Peyer's patch (tissue), 4 donors: Measurements from ENCODE around the gene CCL19. TPM values are rescaled to one million over a fixed set of nuclear protein-coding genes. Genes with fewer than 3 reads are reported as not detected.
A peak's percentile ranks its signal among the peaks of the same experiment; 100 is the strongest.

Source experiments
- DNase-seq, 3 donors: peaks; one replicate each; pipeline ENCODE4 v3.0.0-alpha.2; 2017 to 2019
- H3K27ac ChIP-seq, 4 donors: fragments of 200-600 bp; sonication (generic); one replicate each; pipeline ENCODE4 v1.5.1; 2016 to 2019
- H3K27me3 ChIP-seq, 2 donors: fragments of 200-600 bp; sonication (generic); one replicate each; pipeline ENCODE4 v1.5.1; 2019
- H3K36me3 ChIP-seq, 3 donors: fragments of 200-600 bp; sonication (generic); one replicate each; pipeline ENCODE4 v1.5.1; 2016 to 2019
- H3K4me1 ChIP-seq, 4 donors: fragments of 200-600 bp; sonication (generic); one replicate each; pipeline ENCODE4 v1.5.1; 2016 to 2019
- H3K4me3 ChIP-seq, 4 donors: fragments of 200-600 bp; sonication (generic); 1 replicate in 3 of 4; 2 replicates in 1 of 4; pipeline ENCODE4 v1.5.1; 2016 to 2019; ENCODE audit warnings: mild to moderate bottlenecking in 1 of 4
- H3K9me3 ChIP-seq, 4 donors: fragments of 200-600 bp; sonication (generic); one replicate each; pipeline ENCODE4 v1.5.1; 2016 to 2019; ENCODE audit warnings: mild to moderate bottlenecking in 1 of 4
- POLR2A ChIP-seq, 2 donors: fragments of 450-650 bp; IDR thresholded peaks; one replicate each; pipeline ENCODE4 v1.5.1; 2017; ENCODE audit warnings: antibody characterized with exemption in 2 of 2, mild to moderate bottlenecking in 2 of 2, moderate library complexity in 2 of 2
- total RNA-seq, 4 donors: library from RNA; depleted of rRNA; stranded (reverse); fragments of >200 nt; gene quantifications; one replicate each; pipeline ENCODE4 v1.1.0, GENCODE V29; 2016
- TF ChIP-seq, protein P1 (sequence below), 6 experiments: fragments of 450-650 bp in 4 of 6; fragments of 200-600 bp in 2 of 6; sonication (generic) in 1 of 6; IDR thresholded peaks; one replicate each; pipeline ENCODE4 v1.5.1; 2017 to 2019; ENCODE audit warnings: antibody characterized with exemption in 6 of 6, mild to moderate bottlenecking in 3 of 6, moderate library complexity in 1 of 6

CCL19 gene
- total RNA-seq, 4 donors from 2014 or later, result not detected

DNA sequence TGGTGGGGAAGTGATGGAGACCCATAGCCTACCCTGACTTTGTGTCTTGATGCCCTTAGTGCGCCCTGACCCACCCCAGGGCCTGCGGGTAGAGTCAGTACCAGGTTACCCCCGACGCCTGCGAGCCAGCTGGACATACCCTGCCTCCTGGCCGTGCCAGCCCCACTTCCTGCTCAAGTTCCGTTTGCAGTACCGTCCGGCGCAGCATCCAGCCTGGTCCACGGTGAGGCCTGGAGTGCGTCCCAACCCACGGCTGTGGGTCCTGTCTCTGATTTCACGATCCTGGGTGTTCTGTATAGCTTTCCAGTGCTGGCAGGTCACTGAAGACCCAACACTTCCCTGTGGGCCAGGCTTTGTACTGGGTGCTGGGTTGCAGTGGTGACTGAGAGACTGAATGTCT lies 32.6 kb downstream of the CCL19 start:
- H3K27me3 ChIP-seq, result no peaks in the 10 kb centered on the region
- no peaks in the 10 kb centered on the region for H3K36me3 ChIP-seq
- no peak overlapping the region for H3K27ac ChIP-seq
- no peak overlapping the region for H3K4me3 ChIP-seq
- H3K9me3 ChIP-seq, result no peaks in the 10 kb centered on the region
- TF ChIP-seq, protein P1, sequence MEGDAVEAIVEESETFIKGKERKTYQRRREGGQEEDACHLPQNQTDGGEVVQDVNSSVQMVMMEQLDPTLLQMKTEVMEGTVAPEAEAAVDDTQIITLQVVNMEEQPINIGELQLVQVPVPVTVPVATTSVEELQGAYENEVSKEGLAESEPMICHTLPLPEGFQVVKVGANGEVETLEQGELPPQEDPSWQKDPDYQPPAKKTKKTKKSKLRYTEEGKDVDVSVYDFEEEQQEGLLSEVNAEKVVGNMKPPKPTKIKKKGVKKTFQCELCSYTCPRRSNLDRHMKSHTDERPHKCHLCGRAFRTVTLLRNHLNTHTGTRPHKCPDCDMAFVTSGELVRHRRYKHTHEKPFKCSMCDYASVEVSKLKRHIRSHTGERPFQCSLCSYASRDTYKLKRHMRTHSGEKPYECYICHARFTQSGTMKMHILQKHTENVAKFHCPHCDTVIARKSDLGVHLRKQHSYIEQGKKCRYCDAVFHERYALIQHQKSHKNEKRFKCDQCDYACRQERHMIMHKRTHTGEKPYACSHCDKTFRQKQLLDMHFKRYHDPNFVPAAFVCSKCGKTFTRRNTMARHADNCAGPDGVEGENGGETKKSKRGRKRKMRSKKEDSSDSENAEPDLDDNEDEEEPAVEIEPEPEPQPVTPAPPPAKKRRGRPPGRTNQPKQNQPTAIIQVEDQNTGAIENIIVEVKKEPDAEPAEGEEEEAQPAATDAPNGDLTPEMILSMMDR (IDR thresholded peaks at IDR 0.05), result no peak
- TF ChIP-seq POLR2A (IDR thresholded peaks at IDR 0.05), result no peak
- peaks cover 0 to 18% (median 0%) of the 10 kb centered on the region in 4 donors for H3K4me1 ChIP-seq
- no peak for DNase-seq

DNA sequence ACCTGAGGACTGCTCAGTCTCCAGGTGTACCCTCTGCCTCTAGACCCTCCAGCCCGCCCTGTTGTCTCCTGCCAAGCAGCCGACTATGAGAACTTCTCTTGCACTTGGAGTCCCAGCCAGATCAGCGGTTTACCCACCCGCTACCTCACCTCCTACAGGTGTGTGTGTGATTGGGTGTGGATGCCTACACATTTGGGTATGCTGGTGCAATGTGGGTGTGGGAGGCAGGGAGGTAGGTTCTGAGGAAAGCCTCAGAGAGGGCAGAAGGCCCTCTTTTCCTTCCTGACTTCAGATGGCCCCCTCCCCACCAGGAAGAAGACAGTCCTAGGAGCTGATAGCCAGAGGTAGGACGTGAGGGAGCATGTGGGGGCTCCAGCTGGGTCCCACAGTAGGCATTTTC lies 34.1 kb downstream of the CCL19 start:
- Histone ChIP-seq H3K36me3 (no peaks in the 10 kb centered on the region), H3K4me3 (no peak overlapping the region), H3K27me3 (no peaks in the 10 kb centered on the region), H3K27ac (no peak overlapping the region), H3K9me3 (no peaks in the 10 kb centered on the region), H3K4me1 (peaks cover 0 to 32% (median 6%) of the 10 kb centered on the region in 4 donors)
- TF ChIP-seq POLR2A (IDR thresholded peaks at IDR 0.05), result no peak
- TF ChIP-seq, protein P1 (IDR thresholded peaks at IDR 0.05), result no peak
- DNase-seq, result no peak

DNA sequence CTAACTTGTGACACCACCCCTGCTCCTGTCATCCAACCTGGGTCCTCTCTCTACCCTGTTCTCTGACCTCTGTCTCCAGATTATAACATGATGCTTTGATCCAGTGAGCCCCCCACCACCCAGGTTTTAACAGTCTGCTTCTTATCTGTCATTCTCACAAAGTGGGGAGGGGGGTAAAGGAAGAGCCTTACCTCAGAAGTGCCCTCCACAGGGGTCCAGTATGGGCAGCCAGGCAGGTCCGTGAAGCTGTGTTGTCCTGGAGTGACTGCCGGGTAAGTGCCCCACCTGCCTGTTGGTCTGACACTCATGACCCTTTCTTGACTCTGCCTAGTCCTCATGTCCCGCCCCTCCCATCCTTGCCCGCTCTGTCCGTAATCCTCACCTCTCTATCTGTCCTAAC lies 35.7 kb downstream of the CCL19 start:
- Histone ChIP-seq H3K36me3 (peaks cover 0 to 5% (median 0%) of the 10 kb centered on the region in 3 donors), H3K9me3 (no peaks in the 10 kb centered on the region), H3K4me1 (peaks cover 0 to 40% (median 6%) of the 10 kb centered on the region in 4 donors), H3K4me3 (no peak overlapping the region), H3K27ac (no peak overlapping the region), H3K27me3 (no peaks in the 10 kb centered on the region)
- no peak for DNase-seq
- no peak for TF ChIP-seq POLR2A (IDR thresholded peaks at IDR 0.05)
- TF ChIP-seq, protein P1 (IDR thresholded peaks at IDR 0.05), result no peak

DNA sequence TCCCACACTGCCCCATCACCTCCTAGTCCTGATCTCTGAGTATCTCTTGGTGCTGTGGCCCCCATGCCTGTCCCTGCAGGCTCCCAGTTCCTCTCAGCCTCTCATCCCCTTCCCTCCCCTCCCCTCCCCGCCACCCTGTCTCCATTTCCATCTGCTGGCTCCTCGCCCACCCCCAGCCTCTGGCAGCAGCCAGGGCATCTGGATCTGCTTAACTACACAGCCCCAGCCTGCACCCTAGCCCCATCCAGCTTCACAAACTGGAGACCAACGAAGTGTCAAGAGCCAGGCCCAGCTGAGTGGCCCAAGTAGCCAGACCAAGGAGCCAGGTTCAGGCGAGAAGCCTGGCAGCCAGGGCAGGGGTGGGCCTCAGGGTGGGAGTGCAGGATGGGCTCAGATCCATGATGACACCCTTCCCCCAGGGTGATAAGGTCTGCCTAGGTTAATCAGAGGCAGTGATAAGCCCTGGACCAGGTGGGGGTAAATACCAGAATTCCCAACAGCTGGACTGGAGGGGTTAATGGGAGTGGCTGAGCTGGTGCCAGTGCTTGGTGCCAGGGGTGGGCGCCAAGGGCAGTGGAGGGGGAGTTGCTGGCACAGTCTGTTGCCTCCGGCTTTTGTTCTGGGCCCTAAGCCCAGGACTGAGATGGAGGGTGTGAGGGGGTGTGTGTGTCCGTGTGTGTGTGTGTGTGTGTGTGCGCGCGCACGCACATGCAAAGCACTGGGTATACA lies 36.6 kb downstream of the CCL19 start:
- H3K27me3 ChIP-seq, result no peaks in the 10 kb centered on the region
- peaks cover 0 to 11% (median 0%) of the 10 kb centered on the region in 3 donors for H3K36me3 ChIP-seq
- no peaks in the 10 kb centered on the region for H3K9me3 ChIP-seq
- H3K4me3 ChIP-seq, result no peak overlapping the region
- H3K27ac ChIP-seq, result peak overlapping the region in 2 of 4 donors; percentile 84 to 91
- TF ChIP-seq, protein P1 (IDR thresholded peaks at IDR 0.05), result no peak
- TF ChIP-seq POLR2A (IDR thresholded peaks at IDR 0.05), result no peak
- H3K4me1 ChIP-seq, result peaks cover 0 to 40% (median 6%) of the 10 kb centered on the region in 4 donors
- no peak for DNase-seq

DNA sequence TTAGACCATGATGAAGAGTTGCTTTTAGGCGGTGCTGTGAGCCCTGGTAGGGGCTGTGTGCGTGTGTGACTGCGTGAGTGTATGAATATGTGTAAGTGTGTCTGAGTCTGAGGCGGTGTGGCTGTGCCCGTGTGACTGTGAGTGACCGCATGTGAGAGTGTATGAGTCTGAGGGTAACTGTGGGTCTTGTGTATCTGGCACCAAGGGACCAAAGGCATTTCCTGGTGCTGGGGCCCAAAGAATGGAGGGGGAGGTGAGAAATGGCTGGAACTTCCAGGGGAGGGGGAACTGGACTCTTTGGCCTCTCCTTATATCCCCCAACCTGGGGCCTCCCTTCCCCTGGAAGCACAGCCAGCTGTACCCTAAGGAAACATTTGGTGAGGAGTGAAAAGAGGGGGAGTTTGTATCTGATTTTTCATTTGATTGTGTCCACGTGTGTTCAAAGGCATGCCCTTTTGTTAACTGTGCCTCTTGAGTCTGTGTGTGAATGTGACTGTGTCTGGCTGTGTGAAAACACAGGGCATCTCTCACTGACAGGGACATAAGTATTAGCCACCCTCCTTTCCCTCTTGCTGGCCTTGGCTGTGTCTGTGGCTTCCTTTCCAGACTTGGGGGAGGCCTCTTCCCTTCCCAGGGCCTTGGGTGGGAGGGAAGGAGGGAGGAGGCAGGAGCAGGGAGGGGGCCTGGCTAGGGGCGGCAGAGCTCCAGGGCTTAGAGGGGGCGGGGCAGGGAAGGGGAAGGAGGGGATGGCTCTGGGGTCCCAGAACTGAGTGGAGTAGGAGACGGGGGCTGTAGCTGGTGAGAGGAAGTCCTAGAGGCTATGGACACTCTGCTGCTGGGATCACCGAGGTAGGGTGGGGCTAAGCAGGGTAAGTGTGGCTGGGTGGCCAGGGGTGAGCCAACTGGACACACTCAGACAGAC lies 37.7 kb downstream of the CCL19 start:
- Histone ChIP-seq H3K27ac (peak overlapping the region in 2 of 4 donors; percentile 84 to 91), H3K4me1 (peaks cover 0 to 42% (median 6%) of the 10 kb centered on the region in 4 donors), H3K4me3 (no peak overlapping the region), H3K36me3 (peaks cover 0 to 21% (median 0%) of the 10 kb centered on the region in 3 donors), H3K27me3 (no peaks in the 10 kb centered on the region), H3K9me3 (no peaks in the 10 kb centered on the region)
- TF ChIP-seq, protein P1 (IDR thresholded peaks at IDR 0.05), result no peak
- no peak for TF ChIP-seq POLR2A (IDR thresholded peaks at IDR 0.05)
- no peak for DNase-seq
